ENCODE data around the gene TOM1L2. TPM values are rescaled to one million over a fixed set of nuclear protein-coding genes. Genes with fewer than 3 reads are reported as not detected.

TOM1L2 gene
- total and polyA plus RNA-seq, 2 experiments from 2014 or later = 21.5 to 29.6 TPM

DNA sequence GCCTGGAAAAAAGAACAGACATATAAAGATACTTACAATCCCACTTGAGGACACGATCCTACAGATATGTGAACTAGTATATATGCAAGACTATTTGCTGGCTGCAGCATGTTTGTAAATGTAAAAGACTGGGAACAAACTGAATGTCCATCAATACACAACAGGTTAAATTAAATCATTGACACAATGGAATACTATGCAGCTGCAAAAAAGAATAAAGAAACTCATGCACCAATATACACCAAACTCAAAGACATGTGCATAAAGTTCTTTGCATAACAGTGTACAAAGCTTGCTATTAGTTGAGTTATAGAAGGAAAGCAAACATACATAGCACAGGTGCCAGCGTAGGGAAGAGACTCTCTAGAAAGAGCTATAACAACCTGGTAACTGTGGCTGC is 73.5 kb downstream of the TOM1L2 start:
- no peaks in the 10 kb centered on the region for H3K79me2 ChIP-seq
- H4K20me1 ChIP-seq (ENCODE audit: insufficient read depth, poor library complexity, severe bottlenecking) = no peaks in the 10 kb centered on the region
- no peak overlapping the region for H3K4me2 ChIP-seq
- no peaks in the 10 kb centered on the region for H3K9me2 ChIP-seq (replicated peaks; ENCODE audit: insufficient read depth)
- no peak overlapping the region for H3K27ac ChIP-seq
- no peak overlapping the region for H2AFZ ChIP-seq
- peaks cover 15% of the 10 kb centered on the region for H3K4me1 ChIP-seq (ENCODE audit: insufficient read depth)
- DNase-seq (ENCODE audit: low spot score) = no peak
- 98% methylated on average over 2 of the region's 2 CpGs for WGBS (ENCODE audit: low lambda C conversion rate, missing lambda C conversion rate)
- TF ChIP-seq, protein P1, sequence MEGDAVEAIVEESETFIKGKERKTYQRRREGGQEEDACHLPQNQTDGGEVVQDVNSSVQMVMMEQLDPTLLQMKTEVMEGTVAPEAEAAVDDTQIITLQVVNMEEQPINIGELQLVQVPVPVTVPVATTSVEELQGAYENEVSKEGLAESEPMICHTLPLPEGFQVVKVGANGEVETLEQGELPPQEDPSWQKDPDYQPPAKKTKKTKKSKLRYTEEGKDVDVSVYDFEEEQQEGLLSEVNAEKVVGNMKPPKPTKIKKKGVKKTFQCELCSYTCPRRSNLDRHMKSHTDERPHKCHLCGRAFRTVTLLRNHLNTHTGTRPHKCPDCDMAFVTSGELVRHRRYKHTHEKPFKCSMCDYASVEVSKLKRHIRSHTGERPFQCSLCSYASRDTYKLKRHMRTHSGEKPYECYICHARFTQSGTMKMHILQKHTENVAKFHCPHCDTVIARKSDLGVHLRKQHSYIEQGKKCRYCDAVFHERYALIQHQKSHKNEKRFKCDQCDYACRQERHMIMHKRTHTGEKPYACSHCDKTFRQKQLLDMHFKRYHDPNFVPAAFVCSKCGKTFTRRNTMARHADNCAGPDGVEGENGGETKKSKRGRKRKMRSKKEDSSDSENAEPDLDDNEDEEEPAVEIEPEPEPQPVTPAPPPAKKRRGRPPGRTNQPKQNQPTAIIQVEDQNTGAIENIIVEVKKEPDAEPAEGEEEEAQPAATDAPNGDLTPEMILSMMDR (IDR thresholded peaks at IDR 0.05; ENCODE audit: poor library complexity) = no peak
- TF ChIP-seq EZH2 (IDR thresholded peaks at IDR 0.05; ENCODE audit: borderline replicate concordance) (no peak), EZH2phosphoT487 (IDR thresholded peaks at IDR 0.05; ENCODE audit: low read depth, severe bottlenecking, unreplicated experiment) (no peak)
- no peaks in the 10 kb centered on the region for H3K27me3 ChIP-seq
- no peaks in the 10 kb centered on the region for H3K36me3 ChIP-seq (replicated peaks; ENCODE audit: insufficient read depth, low read depth)
- H3K4me3 ChIP-seq = no peak overlapping the region
- H3K9me3 ChIP-seq (ENCODE audit: low read depth) = no peaks in the 10 kb centered on the region

DNA sequence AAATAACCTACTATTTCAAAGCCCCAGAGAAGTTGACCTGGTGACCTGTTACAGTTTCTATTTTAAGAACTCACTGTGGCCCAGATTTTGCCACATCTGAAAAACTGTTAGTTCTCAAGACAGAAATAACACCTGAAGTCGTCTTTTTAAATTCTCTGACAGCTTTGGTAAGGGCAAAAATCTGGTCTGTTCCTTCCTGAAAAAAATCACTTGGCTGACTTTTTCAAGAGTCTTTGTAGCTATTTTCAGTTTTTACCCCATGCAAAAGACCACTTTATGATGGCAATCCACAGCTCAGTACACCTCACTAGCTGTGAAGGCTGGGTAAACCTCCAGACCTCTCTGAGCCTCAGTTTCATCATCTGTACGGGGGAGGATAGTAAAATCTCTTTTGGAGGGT is 74.8 kb downstream of the TOM1L2 start:
- no peak overlapping the region for H3K4me2 ChIP-seq
- H3K79me2 ChIP-seq = no peaks in the 10 kb centered on the region
- H3K4me3 ChIP-seq = no peak overlapping the region
- no peaks in the 10 kb centered on the region for H3K9me2 ChIP-seq (replicated peaks; ENCODE audit: insufficient read depth)
- H4K20me1 ChIP-seq (ENCODE audit: insufficient read depth, poor library complexity, severe bottlenecking) = no peaks in the 10 kb centered on the region
- no peaks in the 10 kb centered on the region for H3K27me3 ChIP-seq
- H3K36me3 ChIP-seq (replicated peaks; ENCODE audit: insufficient read depth, low read depth) = no peaks in the 10 kb centered on the region
- peaks cover 15% of the 10 kb centered on the region for H3K4me1 ChIP-seq (ENCODE audit: insufficient read depth)
- no peaks in the 10 kb centered on the region for H3K9me3 ChIP-seq (ENCODE audit: low read depth)
- no peak overlapping the region for H2AFZ ChIP-seq
- TF ChIP-seq EZH2 (IDR thresholded peaks at IDR 0.05; ENCODE audit: borderline replicate concordance) = no peak
- TF ChIP-seq EZH2phosphoT487 (IDR thresholded peaks at IDR 0.05; ENCODE audit: low read depth, severe bottlenecking, unreplicated experiment) = no peak
- TF ChIP-seq, protein P1 (IDR thresholded peaks at IDR 0.05; ENCODE audit: poor library complexity) = no peak
- WGBS (ENCODE audit: low lambda C conversion rate, missing lambda C conversion rate) = 85% methylated on average over 2 of the region's 2 CpGs
- H3K27ac ChIP-seq = no peak overlapping the region
- DNase-seq (ENCODE audit: low spot score) = no peak

DNA sequence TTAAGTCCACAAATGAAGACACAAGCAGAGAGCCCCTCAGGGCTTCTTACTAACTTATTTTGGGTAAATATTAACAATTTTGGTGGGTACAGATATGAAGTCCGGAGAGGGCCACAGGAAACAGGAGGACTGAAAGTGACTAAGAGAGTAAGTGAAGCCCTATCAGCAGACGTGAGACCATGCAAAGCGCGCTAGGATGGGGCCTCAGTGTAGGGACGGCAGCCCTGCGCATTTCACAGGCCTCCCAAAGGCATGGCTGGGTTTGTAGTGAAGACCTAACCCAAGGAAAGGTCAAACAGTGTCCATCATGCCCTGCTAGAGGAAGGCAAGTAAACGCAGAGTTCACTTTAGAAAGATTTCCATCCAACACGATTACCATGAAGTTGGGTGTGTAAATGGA is 75.5 kb downstream of the TOM1L2 start:
- no peak for TF ChIP-seq EZH2phosphoT487 (IDR thresholded peaks at IDR 0.05; ENCODE audit: low read depth, severe bottlenecking, unreplicated experiment)
- TF ChIP-seq EZH2 (IDR thresholded peaks at IDR 0.05; ENCODE audit: borderline replicate concordance) = no peak
- TF ChIP-seq, protein P1 (IDR thresholded peaks at IDR 0.05; ENCODE audit: poor library complexity) = no peak
- DNase-seq (ENCODE audit: low spot score) = no peak
- H3K9me2 ChIP-seq (replicated peaks; ENCODE audit: insufficient read depth) = no peaks in the 10 kb centered on the region
- no peaks in the 10 kb centered on the region for H3K27me3 ChIP-seq
- H3K27ac ChIP-seq = no peak overlapping the region
- no peak overlapping the region for H3K4me2 ChIP-seq
- no peaks in the 10 kb centered on the region for H3K36me3 ChIP-seq (replicated peaks; ENCODE audit: insufficient read depth, low read depth)
- H3K4me3 ChIP-seq = no peak overlapping the region
- H3K9me3 ChIP-seq (ENCODE audit: low read depth) = no peaks in the 10 kb centered on the region
- no peak overlapping the region for H2AFZ ChIP-seq
- no peaks in the 10 kb centered on the region for H3K79me2 ChIP-seq
- H4K20me1 ChIP-seq (ENCODE audit: insufficient read depth, poor library complexity, severe bottlenecking) = no peaks in the 10 kb centered on the region
- WGBS (ENCODE audit: low lambda C conversion rate, missing lambda C conversion rate) = 94% methylated on average over 8 of the region's 8 CpGs
- peaks cover 15% of the 10 kb centered on the region for H3K4me1 ChIP-seq (ENCODE audit: insufficient read depth)
